ENCODE data around the gene STRA8.

DNA sequence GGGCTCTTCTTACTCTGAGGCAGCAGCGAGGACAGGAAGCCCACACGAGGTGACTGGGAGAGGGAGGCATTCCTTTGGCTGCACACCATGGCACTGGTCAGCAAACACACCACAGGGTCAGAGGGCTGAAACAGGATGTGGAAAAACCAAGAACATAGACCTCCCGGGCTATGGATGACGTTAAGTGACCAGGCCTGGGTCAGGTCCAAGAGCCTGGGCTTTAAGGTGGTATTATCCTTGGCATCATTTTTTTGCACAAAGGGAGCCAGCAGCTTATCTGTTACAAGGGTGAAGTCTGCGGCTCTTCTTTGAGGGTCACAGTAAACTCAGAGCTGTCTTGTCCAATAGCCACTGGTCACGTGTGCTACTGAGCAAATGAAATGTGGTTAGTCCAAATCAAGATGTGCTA is 29.3 kb upstream of the STRA8 start:
- TF ChIP-seq, protein P1, sequence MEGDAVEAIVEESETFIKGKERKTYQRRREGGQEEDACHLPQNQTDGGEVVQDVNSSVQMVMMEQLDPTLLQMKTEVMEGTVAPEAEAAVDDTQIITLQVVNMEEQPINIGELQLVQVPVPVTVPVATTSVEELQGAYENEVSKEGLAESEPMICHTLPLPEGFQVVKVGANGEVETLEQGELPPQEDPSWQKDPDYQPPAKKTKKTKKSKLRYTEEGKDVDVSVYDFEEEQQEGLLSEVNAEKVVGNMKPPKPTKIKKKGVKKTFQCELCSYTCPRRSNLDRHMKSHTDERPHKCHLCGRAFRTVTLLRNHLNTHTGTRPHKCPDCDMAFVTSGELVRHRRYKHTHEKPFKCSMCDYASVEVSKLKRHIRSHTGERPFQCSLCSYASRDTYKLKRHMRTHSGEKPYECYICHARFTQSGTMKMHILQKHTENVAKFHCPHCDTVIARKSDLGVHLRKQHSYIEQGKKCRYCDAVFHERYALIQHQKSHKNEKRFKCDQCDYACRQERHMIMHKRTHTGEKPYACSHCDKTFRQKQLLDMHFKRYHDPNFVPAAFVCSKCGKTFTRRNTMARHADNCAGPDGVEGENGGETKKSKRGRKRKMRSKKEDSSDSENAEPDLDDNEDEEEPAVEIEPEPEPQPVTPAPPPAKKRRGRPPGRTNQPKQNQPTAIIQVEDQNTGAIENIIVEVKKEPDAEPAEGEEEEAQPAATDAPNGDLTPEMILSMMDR (IDR thresholded peaks at IDR 0.05; ENCODE audit: low read depth, low read length): no peak
- TF ChIP-seq POLR2A (IDR thresholded peaks at IDR 0.05; ENCODE audit: extremely low read depth, insufficient read length) (no peak), MYC (IDR thresholded peaks at IDR 0.05; ENCODE audit: low read depth, low read length) (no peak)
- TF ChIP-seq, protein P2, sequence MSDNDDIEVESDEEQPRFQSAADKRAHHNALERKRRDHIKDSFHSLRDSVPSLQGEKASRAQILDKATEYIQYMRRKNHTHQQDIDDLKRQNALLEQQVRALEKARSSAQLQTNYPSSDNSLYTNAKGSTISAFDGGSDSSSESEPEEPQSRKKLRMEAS (IDR thresholded peaks at IDR 0.05; ENCODE audit: low read depth, low read length): no peak
